ENCODE measurements around the gene KLF1. TPM values are rescaled to one million over a fixed set of nuclear protein-coding genes. Genes with fewer than 3 reads are reported as not detected.
"Not testable (repeated sequence)": the region's sequence is repeated elsewhere in the genome, so short reads cannot be mapped to it uniquely, and the experiment has no call there.

Gene KLF1
- total and polyA plus RNA-seq, 4 experiments from 2014 or later = not detected

DNA sequence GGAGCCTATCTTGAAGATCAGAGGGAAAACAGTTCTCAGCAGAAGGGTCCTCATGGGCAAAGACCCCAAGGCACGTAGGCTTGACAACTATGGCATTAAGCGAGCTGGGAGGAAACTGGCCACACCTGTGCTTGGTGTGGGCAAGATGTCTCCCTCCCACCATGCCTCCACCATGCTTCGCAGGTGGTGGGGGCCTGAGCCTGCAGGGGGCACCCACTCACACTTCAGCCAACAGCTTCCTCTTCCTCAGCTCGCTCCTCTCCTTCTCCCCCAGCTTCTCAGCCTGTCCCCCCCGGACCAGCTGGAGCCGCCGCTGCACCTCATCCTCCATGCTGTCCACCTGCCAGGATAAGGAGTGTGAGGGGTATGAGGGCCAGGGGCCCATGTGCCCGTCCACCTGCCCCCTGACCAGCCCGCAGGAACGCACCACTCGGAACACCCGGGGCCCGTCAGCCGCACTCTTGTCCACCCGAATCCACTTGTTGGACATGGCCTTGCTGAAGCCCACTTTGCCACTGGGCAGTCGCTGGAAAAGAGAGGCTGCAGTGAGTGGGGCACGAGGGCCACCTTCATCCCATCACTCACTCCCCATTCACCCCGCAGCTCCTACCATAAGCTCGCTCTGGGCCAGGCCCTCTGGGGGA lies 43.1 kb upstream of the KLF1 start:
- Mint-ChIP-seq H3K4me1 (peaks cover 14 to 27% (median 22%) of the 10 kb centered on the region in 4 donors), H3K4me3 (peak overlapping the region in 1 of 8 donors; percentile 17), H3K27me3 (no peaks in the 10 kb centered on the region), H3K27ac (no peak overlapping the region), H3K36me3 (peaks cover 18 to 40% of the 10 kb centered on the region in 2 donors), H3K9me3 (no peaks in the 10 kb centered on the region)
- peaks cover 24% of the 10 kb centered on the region for H3K4me1 ChIP-seq (ENCODE audit: insufficient read depth, low read length)
- CTCF ChIA-PET (ENCODE audit: partially characterized antibody) = interaction anchor here (1.1 to 2.3 kb wide), 2 partner anchors 10 to 35 kb away, joined by 3 to 8 read pairs; no protein-coding TSS in a partner anchor
- intact Hi-C loops (cut with micrococcal nuclease) = loop anchor here (10.0 kb wide), 1 partner anchor 195 kb away; the partner anchor contains the start of genes GET3 and TRIR
- no peak overlapping the region for H3K27ac ChIP-seq (ENCODE audit: low read depth, low read length)
- H3K36me3 ChIP-seq (ENCODE audit: insufficient read depth, low read length) = peaks cover 40% of the 10 kb centered on the region
- POLR2A ChIA-PET (ENCODE audit: partially characterized antibody) = interaction anchor here (0.6 to 1.4 kb wide), 3 partner anchors 9 to 39 kb away, joined by 3 to 4 read pairs (median 3); partner anchors contain the start of genes CALR and GCDH
- no peak overlapping the region for H3K4me3 ChIP-seq (ENCODE audit: low read length in 2 of 2)
- DNase-seq = no peak
- no peaks in the 10 kb centered on the region for H3K9me3 ChIP-seq (ENCODE audit: control insufficient read depth in 1 of 2, low read length in 2 of 2)
- H3K27me3 ChIP-seq (ENCODE audit: insufficient read depth, low read length) = no peaks in the 10 kb centered on the region

DNA sequence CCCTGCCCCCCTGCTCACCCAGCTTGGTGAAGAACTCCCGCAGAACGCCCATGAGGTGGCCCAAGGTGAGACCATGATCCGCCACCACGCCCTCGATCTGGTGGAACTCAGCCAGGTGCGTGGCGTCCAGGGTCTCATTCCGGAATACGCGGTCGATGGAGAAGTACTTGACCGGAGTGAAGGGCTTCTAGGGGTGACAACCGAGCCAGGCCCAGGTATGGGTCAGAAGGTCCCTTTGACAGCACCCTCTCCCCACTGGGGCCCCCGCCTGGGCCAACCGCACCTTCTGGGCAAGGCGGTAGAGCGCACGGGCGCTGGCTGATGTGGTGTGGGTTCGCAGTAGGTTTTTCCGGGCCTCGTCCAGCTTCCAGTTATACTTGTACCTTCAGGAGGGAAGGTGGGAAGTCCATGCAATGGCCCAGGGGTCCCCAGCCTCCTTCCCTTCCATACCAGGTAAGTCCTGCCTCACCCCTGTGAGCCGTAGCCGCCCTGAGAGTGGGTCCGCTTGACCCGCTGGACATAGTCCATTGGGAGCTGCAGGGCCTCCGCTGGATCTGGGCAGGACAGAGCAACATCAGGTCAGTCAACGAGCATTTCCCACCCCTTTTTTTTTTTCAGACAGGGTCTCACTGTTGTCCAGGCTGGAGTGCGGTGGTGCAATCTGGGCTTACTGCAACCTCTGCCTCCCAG lies 37.8 kb upstream of the KLF1 start:
- intact Hi-C loops (cut with micrococcal nuclease) = no loop called here
- DNase-seq = no peak
- no peaks in the 10 kb centered on the region for H3K9me3 ChIP-seq (ENCODE audit: control insufficient read depth in 1 of 2, low read length in 2 of 2)
- H3K27me3 ChIP-seq (ENCODE audit: insufficient read depth, low read length) = no peaks in the 10 kb centered on the region
- Mint-ChIP-seq H3K4me3 (no peak overlapping the region), H3K27ac (no peak overlapping the region), H3K9me3 (no peaks in the 10 kb centered on the region), H3K4me1 (peaks cover 0 to 5% (median 3%) of the 10 kb centered on the region in 4 donors), H3K36me3 (peaks cover 33 to 56% of the 10 kb centered on the region in 2 donors), H3K27me3 (no peaks in the 10 kb centered on the region)
- H3K4me3 ChIP-seq (ENCODE audit: low read length in 2 of 2) = no peak overlapping the region
- no peaks in the 10 kb centered on the region for H3K4me1 ChIP-seq (ENCODE audit: insufficient read depth, low read length)
- no peak overlapping the region for H3K27ac ChIP-seq (ENCODE audit: low read depth, low read length)
- CTCF ChIA-PET (ENCODE audit: partially characterized antibody) = interaction anchor here (1.6 kb wide), 1 partner anchor 40 kb away, joined by 6 read pairs; no protein-coding TSS in a partner anchor
- POLR2A ChIA-PET (ENCODE audit: partially characterized antibody) = interaction anchor here (1.1 to 2.0 kb wide), 3 partner anchors 9 to 13 kb away, joined by 4 to 5 read pairs (median 5); partner anchors contain the start of genes CALR and FARSA
- H3K36me3 ChIP-seq (ENCODE audit: insufficient read depth, low read length) = peaks cover 55% of the 10 kb centered on the region

DNA sequence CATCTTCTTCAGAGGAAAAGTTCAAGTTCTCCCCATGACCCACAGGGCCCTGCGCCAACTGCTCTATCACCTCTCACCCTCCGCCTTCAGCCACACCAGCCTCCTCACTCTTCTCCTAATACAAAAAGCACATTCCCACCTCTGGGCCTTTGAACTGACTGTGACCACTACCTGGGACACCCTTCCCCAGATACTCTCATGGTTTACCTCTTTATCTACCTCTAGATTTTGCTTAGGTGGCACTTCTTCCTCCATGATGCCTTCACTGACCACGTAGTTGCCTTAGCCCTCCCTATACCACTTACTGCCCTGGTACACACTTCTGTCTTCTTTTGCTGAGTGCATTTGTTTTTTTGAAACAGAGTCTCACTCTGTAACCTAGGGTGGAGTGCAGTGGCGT lies 36.0 kb upstream of the KLF1 start:
- no peak for DNase-seq
- no peaks in the 10 kb centered on the region for H3K27me3 ChIP-seq (ENCODE audit: insufficient read depth, low read length)
- no peak overlapping the region for H3K27ac ChIP-seq (ENCODE audit: low read depth, low read length)
- no peak overlapping the region for H3K4me3 ChIP-seq (ENCODE audit: low read length in 2 of 2)
- CTCF ChIA-PET (ENCODE audit: partially characterized antibody) = no interaction called here
- peaks cover 10% of the 10 kb centered on the region for H3K4me1 ChIP-seq (ENCODE audit: insufficient read depth, low read length)
- no peaks in the 10 kb centered on the region for H3K27me3 Mint-ChIP-seq
- peaks cover 4 to 13% (median 9%) of the 10 kb centered on the region in 4 donors for H3K4me1 Mint-ChIP-seq
- POLR2A ChIA-PET (ENCODE audit: partially characterized antibody) = interaction anchor here (1.0 kb wide), 1 partner anchor 9 kb away, joined by 3 read pairs; no protein-coding TSS in a partner anchor
- peak overlapping the region in 1 of 8 donors; percentile 22 for H3K4me3 Mint-ChIP-seq
- peak overlapping the region in 3 of 7 donors; percentile 20 to 70 (median 46) for H3K27ac Mint-ChIP-seq
- intact Hi-C loops (cut with micrococcal nuclease) = no loop called here
- peaks cover 38% of the 10 kb centered on the region for H3K36me3 ChIP-seq (ENCODE audit: insufficient read depth, low read length)
- no peaks in the 10 kb centered on the region for H3K9me3 ChIP-seq (ENCODE audit: control insufficient read depth in 1 of 2, low read length in 2 of 2)
- peaks cover 0 to 5% (median 0%) of the 10 kb centered on the region in 8 donors for H3K9me3 Mint-ChIP-seq
- peaks cover 23 to 46% of the 10 kb centered on the region in 2 donors for H3K36me3 Mint-ChIP-seq

DNA sequence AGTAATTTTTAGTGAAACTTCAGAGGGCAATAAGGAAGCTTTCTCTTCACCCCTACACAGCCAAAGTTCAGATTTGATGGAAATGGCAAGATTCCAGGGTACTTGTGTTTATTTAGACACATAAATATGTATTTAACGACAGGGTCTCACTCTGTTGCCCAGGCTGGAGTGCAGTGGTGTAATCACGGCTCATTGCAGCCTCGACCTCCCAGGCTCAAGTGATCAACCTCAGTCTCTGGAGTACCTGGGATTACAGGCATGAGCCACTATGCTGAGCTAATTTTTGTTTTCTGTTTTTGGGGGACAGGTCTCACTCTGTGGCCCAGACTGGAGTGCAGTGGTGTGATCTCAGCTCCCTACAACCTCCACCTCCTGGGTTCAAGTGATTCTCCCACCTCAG lies 34.0 kb upstream of the KLF1 start:
- Histone ChIP-seq H3K36me3 (ENCODE audit: insufficient read depth, low read length) (peaks cover 26% of the 10 kb centered on the region), H3K27ac (ENCODE audit: low read depth, low read length) (no peak overlapping the region), H3K27me3 (ENCODE audit: insufficient read depth, low read length) (no peaks in the 10 kb centered on the region), H3K4me3 (ENCODE audit: low read length in 2 of 2) (no peak overlapping the region), H3K4me1 (ENCODE audit: insufficient read depth, low read length) (peaks cover 10% of the 10 kb centered on the region), H3K9me3 (ENCODE audit: control insufficient read depth in 1 of 2, low read length in 2 of 2) (no peaks in the 10 kb centered on the region)
- H3K27ac Mint-ChIP-seq = peak overlapping the region in 5 of 7 donors; percentile 22 to 93 (median 80)
- DNase-seq = no peak
- no peaks in the 10 kb centered on the region for H3K27me3 Mint-ChIP-seq
- peak overlapping the region in 1 of 8 donors; percentile 34 for H3K4me3 Mint-ChIP-seq
- peaks cover 4 to 18% (median 10%) of the 10 kb centered on the region in 4 donors for H3K4me1 Mint-ChIP-seq
- H3K36me3 Mint-ChIP-seq = peaks cover 16 to 35% of the 10 kb centered on the region in 2 donors
- peaks cover 0 to 5% (median 0%) of the 10 kb centered on the region in 8 donors for H3K9me3 Mint-ChIP-seq
- POLR2A ChIA-PET (ENCODE audit: partially characterized antibody) = interaction anchor here (0.6 to 3.4 kb wide), 4 partner anchors 12 to 225 kb away, joined by 3 to 23 read pairs (median 3); partner anchors contain the start of gene FARSA
- CTCF ChIA-PET (ENCODE audit: partially characterized antibody) = interaction anchor here (2.0 kb wide), 1 partner anchor 36 kb away, joined by 9 read pairs; no protein-coding TSS in a partner anchor
- intact Hi-C loops (cut with micrococcal nuclease) = no loop called here

DNA sequence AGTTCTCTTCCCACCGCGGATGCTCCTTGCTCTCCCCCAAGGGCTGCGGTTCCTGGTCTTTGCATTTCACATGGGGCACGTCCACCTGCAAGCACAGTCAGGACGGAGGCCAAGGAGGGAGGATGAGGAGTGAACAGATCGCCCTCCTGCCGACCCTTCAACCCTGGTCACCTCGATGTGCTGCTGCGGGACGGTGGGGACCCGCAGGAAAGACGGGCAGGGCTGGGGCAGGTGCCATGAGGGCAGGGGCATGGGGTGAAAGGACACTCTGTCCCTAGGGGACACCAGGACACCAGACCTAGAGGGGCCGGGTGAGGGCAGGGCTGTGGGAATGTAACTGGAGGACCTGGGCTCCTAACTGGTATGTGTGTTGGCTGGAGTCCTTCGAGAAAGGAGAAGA lies 31.3 kb upstream of the KLF1 start:
- H3K4me1 ChIP-seq (ENCODE audit: insufficient read depth, low read length) = peaks cover 28% of the 10 kb centered on the region
- ChIA-PET POLR2A (ENCODE audit: partially characterized antibody) (no interaction called here), CTCF (ENCODE audit: partially characterized antibody) (no interaction called here)
- H3K9me3 ChIP-seq (ENCODE audit: control insufficient read depth in 1 of 2, low read length in 2 of 2) = no peaks in the 10 kb centered on the region
- peak overlapping the region in 3 of 7 donors; percentile 69 to 93 (median 70) for H3K27ac Mint-ChIP-seq
- H3K4me3 Mint-ChIP-seq = peak overlapping the region in 3 of 8 donors; percentile 33 to 70 (median 59)
- intact Hi-C loops (cut with micrococcal nuclease) = loop anchor here (5.0 kb wide), 1 partner anchor 36 kb away; the partner anchor contains the start of gene DNASE2
- no peak overlapping the region for H3K27ac ChIP-seq (ENCODE audit: low read depth, low read length)
- no peak for DNase-seq
- no peaks in the 10 kb centered on the region for H3K27me3 Mint-ChIP-seq
- H3K4me1 Mint-ChIP-seq = peaks cover 13 to 40% (median 25%) of the 10 kb centered on the region in 4 donors
- H3K9me3 Mint-ChIP-seq = peaks cover 0 to 5% (median 0%) of the 10 kb centered on the region in 8 donors
- H3K27me3 ChIP-seq (ENCODE audit: insufficient read depth, low read length) = no peaks in the 10 kb centered on the region
- peaks cover 6 to 16% of the 10 kb centered on the region in 2 donors for H3K36me3 Mint-ChIP-seq
- H3K4me3 ChIP-seq (ENCODE audit: low read length in 2 of 2) = no peak overlapping the region
- H3K36me3 ChIP-seq (ENCODE audit: insufficient read depth, low read length) = peaks cover 10% of the 10 kb centered on the region

DNA sequence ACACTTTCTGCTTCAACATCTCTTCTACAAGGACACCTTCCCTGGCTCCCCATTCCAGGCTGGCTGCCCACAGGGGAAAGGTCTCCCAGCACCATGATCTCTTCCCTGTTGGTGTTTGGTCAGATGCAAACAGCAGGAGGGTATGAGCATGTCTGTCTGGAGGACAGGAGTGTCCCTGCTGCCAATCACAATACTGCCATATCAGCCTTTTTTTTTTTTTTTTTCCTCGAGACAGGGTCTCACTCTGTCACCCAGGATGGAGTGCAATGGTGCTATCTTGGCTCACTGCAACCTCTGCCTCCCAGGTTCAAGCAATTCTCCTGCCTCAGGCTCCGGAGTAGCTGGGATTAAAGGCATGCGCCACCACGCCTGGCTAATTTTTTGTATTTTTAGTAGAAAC lies 28.9 kb upstream of the KLF1 start:
- Mint-ChIP-seq H3K4me1 (peaks cover 13 to 42% (median 27%) of the 10 kb centered on the region in 4 donors), H3K27ac (peak overlapping the region in 2 of 7 donors; percentile 52 to 80)
- not testable (repeated sequence) for H3K4me3 Mint-ChIP-seq; H3K9me3 ChIP-seq (ENCODE audit: control insufficient read depth in 1 of 2, low read length in 2 of 2); H3K27ac ChIP-seq (ENCODE audit: low read depth, low read length); H3K9me3 Mint-ChIP-seq; H3K27me3 ChIP-seq (ENCODE audit: insufficient read depth, low read length); H3K27me3 Mint-ChIP-seq; H3K36me3 ChIP-seq (ENCODE audit: insufficient read depth, low read length); H3K36me3 Mint-ChIP-seq; DNase-seq; H3K4me3 ChIP-seq (ENCODE audit: low read length in 2 of 2)
- intact Hi-C loops (cut with micrococcal nuclease) = loop anchor here (5.0 kb wide), 1 partner anchor 34 kb away; the partner anchor contains the start of gene DNASE2
- CTCF ChIA-PET (ENCODE audit: partially characterized antibody) = interaction anchor here (1.2 to 4.8 kb wide), 4 partner anchors 17 to 158 kb away, joined by 3 to 29 read pairs (median 7); partner anchors contain the start of genes FARSA and GCDH
- peaks cover 31% of the 10 kb centered on the region for H3K4me1 ChIP-seq (ENCODE audit: insufficient read depth, low read length)
- POLR2A ChIA-PET (ENCODE audit: partially characterized antibody) = interaction anchor here (0.6 to 3.9 kb wide), 5 partner anchors 18 to 1956 kb away, joined by 3 to 26 read pairs (median 4); partner anchors contain the start of genes FARSA, GADD45GIP1 and GCDH

Data from CD4-positive, alpha-beta memory T cell (primary cell).